VCaP (cell line): ENCODE data around the gene IGF2.

Experiments used
- H3K27ac ChIP-seq: fragments of 450-650 bp; 2 replicates; pipeline ENCODE4 v1.5.1; 2017
- CTCF ChIP-seq: fragments of 450-650 bp; conservative IDR thresholded peaks from 2 replicates; pipeline ENCODE4 v1.5.1; 2017; ENCODE audit warnings: mild to moderate bottlenecking, moderate library complexity

Gene IGF2

GRCh38 chr11:2163428-2163978 is 24.3 kb upstream of the IGF2 start:
- no peak overlapping the region for H3K27ac ChIP-seq
- TF ChIP-seq CTCF = no peak

- H3K27ac ChIP-seq = no peak within 1 kb of the TSS
- no peak for TF ChIP-seq CTCF
Measured at GRCh38 chr11:2160736-2161259, 21.6 kb upstream of the IGF2 start, which contains the start of gene INS. Gene INS (minus strand): TSS chr11:2161209. CDS start chr11:2160971, 238 bp downstream.

GRCh38 chr11:2159536-2160413 is 20.6 kb upstream of the IGF2 start:
- no peak for TF ChIP-seq CTCF
- no peak overlapping the region for H3K27ac ChIP-seq

- H3K27ac ChIP-seq = no peak overlapping the region
- TF ChIP-seq CTCF = no peak
Measured at GRCh38 chr11:2158966-2159365, 19.8 kb upstream of the IGF2 start.

GRCh38 chr11:2158296-2158737 is 19.1 kb upstream of the IGF2 start:
- TF ChIP-seq CTCF = no peak
- H3K27ac ChIP-seq = no peak overlapping the region

GRCh38 chr11:2157294-2158040 is 18.3 kb upstream of the IGF2 start:
- no peak for TF ChIP-seq CTCF
- H3K27ac ChIP-seq = peak overlapping the region; percentile 67
